A549 (cell line): Measurements from ENCODE around the gene DAGLB.

ENCODE experiments used
- NR3C1 ChIP-seq: fragments of >200 bp; sonication (Bioruptor Twin); formaldehyde crosslinking; IDR thresholded peaks from 3 replicates; pipeline ENCODE4 v1.6.1; 2017
- TF ChIP-seq, protein P1 (sequence below): fragments of >200 bp; sonication (Bioruptor Twin); formaldehyde crosslinking; IDR thresholded peaks from 3 replicates; pipeline ENCODE4 v1.5.1; 2016
- TF ChIP-seq, protein P2 (sequence below): fragments of 150-350 bp; IDR thresholded peaks from 2 replicates; pipeline ENCODE4 v1.6.1; 2014; ENCODE audit warnings: low read depth, mild to moderate bottlenecking, low read length

DNA sequence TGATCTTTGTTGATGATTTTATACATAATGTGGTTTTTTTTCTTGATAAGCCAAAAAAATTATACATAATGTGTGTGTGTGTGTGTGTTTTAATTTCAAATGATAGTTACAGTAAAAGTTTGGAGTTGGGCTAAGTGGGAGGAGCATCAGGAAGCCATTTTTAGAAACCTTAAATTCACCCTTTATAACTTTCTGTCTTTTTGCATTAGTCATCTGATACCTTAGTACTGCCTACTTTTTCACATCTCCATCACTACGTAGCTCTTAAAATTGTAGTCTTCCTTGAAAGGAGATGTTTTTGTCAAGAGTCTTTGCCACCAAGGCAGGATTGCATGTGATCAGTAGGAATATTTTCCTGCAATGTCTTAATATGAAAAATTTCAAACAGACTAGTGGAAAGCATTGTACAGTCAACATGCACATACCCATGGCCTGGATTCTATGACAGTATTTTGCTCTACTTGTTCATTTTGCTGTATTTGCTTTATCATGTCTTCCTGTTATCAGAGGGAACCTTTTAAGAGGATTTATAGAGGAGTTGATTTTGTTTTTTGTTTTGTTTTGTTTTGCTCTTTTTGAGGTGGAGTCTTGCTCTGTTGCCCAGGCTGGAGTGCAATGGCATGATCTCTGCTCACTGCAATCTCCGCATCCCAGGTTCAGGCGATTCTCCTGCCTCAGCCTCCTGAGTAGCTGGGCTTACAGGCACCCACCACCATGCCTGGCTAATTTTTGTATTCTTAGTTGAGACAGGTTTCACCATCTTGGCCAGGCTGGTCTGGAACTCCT is 67.3 kb downstream of the DAGLB start:
- TF ChIP-seq, protein P1, sequence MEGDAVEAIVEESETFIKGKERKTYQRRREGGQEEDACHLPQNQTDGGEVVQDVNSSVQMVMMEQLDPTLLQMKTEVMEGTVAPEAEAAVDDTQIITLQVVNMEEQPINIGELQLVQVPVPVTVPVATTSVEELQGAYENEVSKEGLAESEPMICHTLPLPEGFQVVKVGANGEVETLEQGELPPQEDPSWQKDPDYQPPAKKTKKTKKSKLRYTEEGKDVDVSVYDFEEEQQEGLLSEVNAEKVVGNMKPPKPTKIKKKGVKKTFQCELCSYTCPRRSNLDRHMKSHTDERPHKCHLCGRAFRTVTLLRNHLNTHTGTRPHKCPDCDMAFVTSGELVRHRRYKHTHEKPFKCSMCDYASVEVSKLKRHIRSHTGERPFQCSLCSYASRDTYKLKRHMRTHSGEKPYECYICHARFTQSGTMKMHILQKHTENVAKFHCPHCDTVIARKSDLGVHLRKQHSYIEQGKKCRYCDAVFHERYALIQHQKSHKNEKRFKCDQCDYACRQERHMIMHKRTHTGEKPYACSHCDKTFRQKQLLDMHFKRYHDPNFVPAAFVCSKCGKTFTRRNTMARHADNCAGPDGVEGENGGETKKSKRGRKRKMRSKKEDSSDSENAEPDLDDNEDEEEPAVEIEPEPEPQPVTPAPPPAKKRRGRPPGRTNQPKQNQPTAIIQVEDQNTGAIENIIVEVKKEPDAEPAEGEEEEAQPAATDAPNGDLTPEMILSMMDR: no peak
- no peak for TF ChIP-seq NR3C1
- TF ChIP-seq, protein P2, sequence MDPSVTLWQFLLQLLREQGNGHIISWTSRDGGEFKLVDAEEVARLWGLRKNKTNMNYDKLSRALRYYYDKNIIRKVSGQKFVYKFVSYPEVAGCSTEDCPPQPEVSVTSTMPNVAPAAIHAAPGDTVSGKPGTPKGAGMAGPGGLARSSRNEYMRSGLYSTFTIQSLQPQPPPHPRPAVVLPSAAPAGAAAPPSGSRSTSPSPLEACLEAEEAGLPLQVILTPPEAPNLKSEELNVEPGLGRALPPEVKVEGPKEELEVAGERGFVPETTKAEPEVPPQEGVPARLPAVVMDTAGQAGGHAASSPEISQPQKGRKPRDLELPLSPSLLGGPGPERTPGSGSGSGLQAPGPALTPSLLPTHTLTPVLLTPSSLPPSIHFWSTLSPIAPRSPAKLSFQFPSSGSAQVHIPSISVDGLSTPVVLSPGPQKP: no peak
